Mucosa of rectum (tissue), 2 donors: ENCODE data around the gene GNG7.

Experiments used
- H3K27ac ChIP-seq, 2 donors: one replicate each; pipeline ENCODE4 v1.7.0; 2013; ENCODE audit warnings: inconsistent platforms in 2 of 2, low read depth in 2 of 2, low read length in 2 of 2
- H3K27me3 ChIP-seq, 2 donors: one replicate each; pipeline ENCODE4 v1.7.0; 2013; ENCODE audit warnings: low read length in 2 of 2; ENCODE audit not compliant: control insufficient read depth in 2 of 2, insufficient read depth in 2 of 2
- H3K36me3 ChIP-seq, 2 donors: one replicate each; pipeline ENCODE4 v1.7.0; 2013; ENCODE audit warnings: low read length in 2 of 2; ENCODE audit not compliant: control insufficient read depth in 2 of 2, insufficient read depth in 2 of 2
- H3K4me1 ChIP-seq, 2 donors: one replicate each; pipeline ENCODE4 v1.7.0; 2013; ENCODE audit warnings: low read length in 2 of 2, mild to moderate bottlenecking in 1 of 2; ENCODE audit not compliant: control insufficient read depth in 2 of 2, insufficient read depth in 2 of 2
- H3K4me3 ChIP-seq, 2 donors: one replicate each; pipeline ENCODE4 v1.7.0; 2013; ENCODE audit warnings: low read length in 2 of 2
- H3K9ac ChIP-seq, 2 donors: one replicate each; pipeline ENCODE4 v1.7.0; 2013; ENCODE audit warnings: low read length in 2 of 2, low read depth in 1 of 2, mild to moderate bottlenecking in 1 of 2
- H3K9me3 ChIP-seq, 2 donors: one replicate each; pipeline ENCODE4 v1.7.0; 2013; ENCODE audit warnings: low read length in 2 of 2; ENCODE audit not compliant: control insufficient read depth in 2 of 2
- donor health status: healthy.
- donor health status: Normal muscosa, but diverticular disease.

GNG7 gene

DNA sequence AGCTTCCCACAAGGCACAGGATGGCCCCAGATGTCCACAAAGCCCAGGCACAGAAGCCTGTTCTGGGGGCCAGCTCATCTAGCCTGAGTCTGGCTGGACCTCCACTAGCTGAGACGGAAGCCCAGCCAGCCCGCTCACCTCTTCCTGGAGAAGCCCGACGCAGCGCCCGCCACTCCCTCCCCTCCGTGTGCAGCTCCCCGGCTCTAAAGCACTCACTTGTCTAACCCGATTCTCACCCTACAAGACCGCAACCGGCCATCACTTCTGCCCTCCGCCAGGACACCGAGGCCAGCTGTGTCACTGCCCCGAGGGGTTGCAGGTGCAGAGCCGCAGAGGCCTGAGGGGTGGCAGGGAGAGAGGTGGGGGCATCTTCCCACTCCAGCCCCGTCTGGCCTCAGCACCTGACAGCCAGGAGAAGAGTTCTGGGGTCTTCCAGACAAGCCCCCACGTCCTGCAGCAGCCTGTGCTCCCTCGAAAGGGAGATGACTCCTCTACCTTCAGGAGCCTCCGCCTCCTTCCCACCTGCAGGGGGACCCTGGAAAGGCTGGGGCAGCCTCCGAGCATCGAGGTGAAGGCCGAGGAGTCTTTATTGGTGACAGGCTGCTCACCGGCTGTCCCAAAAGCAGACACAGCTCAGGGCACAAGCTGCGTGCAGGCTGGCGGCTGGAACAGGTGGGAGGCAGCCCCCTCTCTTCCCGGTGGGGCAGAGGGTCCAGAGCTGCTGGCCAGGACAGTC is 24.6 kb upstream of the GNG7 start:
- no peaks in the 10 kb centered on the region for H3K9me3 ChIP-seq
- H3K27me3 ChIP-seq, result peaks cover 8 to 11% of the 10 kb centered on the region in 2 donors
- H3K4me1 ChIP-seq, result peaks cover 2 to 5% of the 10 kb centered on the region in 2 donors
- H3K4me3 ChIP-seq, result no peak overlapping the region
- no peak overlapping the region for H3K27ac ChIP-seq
- H3K36me3 ChIP-seq, result no peaks in the 10 kb centered on the region
- no peak overlapping the region for H3K9ac ChIP-seq

DNA sequence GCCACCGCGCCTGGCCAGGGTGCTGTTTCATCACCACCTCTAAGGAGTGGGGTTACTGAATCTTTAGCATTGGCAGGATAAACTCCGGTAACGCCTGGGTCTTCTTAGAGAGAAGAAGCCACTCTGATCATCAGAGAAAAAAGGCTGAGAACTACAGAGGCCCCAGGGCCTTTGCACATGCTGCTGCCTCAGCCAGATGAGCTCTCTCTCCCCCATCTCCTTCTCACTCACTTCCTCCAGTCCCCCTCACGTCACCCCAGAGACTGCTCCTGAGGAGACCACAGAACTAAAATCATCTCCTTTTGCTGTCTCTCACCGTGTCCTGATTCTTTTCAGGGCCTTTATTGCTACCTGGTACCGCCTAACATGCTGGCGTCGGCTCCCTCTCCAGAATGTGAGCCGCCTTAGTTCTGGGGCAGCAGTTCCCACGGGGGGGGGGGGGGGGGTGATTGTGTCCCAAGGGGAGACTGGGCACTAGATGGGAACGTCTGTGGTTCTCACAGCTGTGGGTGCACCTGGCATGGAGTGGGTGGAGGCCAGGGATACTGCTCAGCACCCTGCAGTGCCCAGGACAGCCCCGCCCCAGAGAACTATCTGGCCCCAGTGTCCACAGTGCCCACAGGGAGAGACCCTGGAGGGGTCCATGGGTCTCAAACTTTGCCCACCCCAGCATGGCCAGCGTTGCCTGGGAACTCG is 23.8 kb upstream of the GNG7 start:
- H3K36me3 ChIP-seq, result no peaks in the 10 kb centered on the region
- no peak overlapping the region for H3K4me3 ChIP-seq
- peaks cover 2 to 5% of the 10 kb centered on the region in 2 donors for H3K4me1 ChIP-seq
- H3K27me3 ChIP-seq, result peaks cover 11 to 13% of the 10 kb centered on the region in 2 donors
- no peaks in the 10 kb centered on the region for H3K9me3 ChIP-seq
- no peak overlapping the region for H3K9ac ChIP-seq
- H3K27ac ChIP-seq, result no peak overlapping the region

DNA sequence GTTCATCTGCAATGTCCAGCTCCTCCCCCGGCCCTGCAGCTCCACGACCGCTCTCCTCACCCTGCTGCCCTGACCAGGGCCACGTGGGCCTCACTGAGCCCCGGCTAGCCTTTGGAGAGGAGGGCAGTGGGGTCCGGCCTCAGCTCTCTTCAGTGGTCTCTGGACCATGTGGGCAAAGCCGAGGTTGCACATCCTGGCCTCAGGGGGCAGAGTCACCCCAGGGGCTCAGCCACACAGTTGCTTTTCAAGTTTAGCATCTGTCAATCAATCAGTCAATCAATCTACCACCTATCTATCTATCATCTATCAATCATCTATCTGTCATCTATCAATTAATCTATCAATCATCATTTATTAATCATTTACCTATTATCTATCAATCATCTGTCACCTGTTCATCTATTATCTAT is 21.7 kb upstream of the GNG7 start:
- Histone ChIP-seq H3K27me3 (peaks cover 17 to 23% of the 10 kb centered on the region in 2 donors), H3K36me3 (no peaks in the 10 kb centered on the region), H3K4me3 (no peak overlapping the region), H3K4me1 (peaks cover 4 to 5% of the 10 kb centered on the region in 2 donors), H3K27ac (no peak overlapping the region), H3K9ac (no peak overlapping the region), H3K9me3 (no peaks in the 10 kb centered on the region)

- peaks cover 4 to 5% of the 10 kb centered on the region in 2 donors for H3K4me1 ChIP-seq
- H3K4me3 ChIP-seq, result no peak overlapping the region
- no peak overlapping the region for H3K27ac ChIP-seq
- peaks cover 17 to 23% of the 10 kb centered on the region in 2 donors for H3K27me3 ChIP-seq
- no peaks in the 10 kb centered on the region for H3K9me3 ChIP-seq
- no peak overlapping the region for H3K9ac ChIP-seq
- H3K36me3 ChIP-seq, result no peaks in the 10 kb centered on the region
Measured at GRCh38 chr19:2723747-2724146, 21.3 kb upstream of the GNG7 start.

DNA sequence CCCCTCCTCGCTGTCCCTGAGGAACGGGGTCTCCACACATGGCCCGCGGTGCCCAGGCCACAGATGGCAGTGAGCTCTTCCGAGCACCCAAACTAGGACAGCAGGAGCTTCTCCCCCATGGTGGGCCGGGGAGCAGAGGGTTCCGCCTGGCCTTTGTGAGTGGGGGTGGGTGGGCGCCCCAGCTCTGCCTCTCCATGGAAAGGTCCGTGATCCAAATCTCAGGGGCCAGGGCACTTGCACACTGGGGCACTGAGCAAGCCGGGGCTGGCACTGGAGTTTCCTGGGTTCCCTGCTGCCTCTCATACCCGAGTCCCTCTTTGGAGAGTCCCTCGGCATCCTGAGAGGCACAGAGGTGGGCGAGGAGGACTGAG is 20.8 kb upstream of the GNG7 start:
- H3K27ac ChIP-seq, result no peak overlapping the region
- no peak overlapping the region for H3K4me3 ChIP-seq
- peaks cover 4 to 5% of the 10 kb centered on the region in 2 donors for H3K4me1 ChIP-seq
- no peaks in the 10 kb centered on the region for H3K36me3 ChIP-seq
- no peak overlapping the region for H3K9ac ChIP-seq
- peaks cover 17 to 23% of the 10 kb centered on the region in 2 donors for H3K27me3 ChIP-seq
- H3K9me3 ChIP-seq, result no peaks in the 10 kb centered on the region

DNA sequence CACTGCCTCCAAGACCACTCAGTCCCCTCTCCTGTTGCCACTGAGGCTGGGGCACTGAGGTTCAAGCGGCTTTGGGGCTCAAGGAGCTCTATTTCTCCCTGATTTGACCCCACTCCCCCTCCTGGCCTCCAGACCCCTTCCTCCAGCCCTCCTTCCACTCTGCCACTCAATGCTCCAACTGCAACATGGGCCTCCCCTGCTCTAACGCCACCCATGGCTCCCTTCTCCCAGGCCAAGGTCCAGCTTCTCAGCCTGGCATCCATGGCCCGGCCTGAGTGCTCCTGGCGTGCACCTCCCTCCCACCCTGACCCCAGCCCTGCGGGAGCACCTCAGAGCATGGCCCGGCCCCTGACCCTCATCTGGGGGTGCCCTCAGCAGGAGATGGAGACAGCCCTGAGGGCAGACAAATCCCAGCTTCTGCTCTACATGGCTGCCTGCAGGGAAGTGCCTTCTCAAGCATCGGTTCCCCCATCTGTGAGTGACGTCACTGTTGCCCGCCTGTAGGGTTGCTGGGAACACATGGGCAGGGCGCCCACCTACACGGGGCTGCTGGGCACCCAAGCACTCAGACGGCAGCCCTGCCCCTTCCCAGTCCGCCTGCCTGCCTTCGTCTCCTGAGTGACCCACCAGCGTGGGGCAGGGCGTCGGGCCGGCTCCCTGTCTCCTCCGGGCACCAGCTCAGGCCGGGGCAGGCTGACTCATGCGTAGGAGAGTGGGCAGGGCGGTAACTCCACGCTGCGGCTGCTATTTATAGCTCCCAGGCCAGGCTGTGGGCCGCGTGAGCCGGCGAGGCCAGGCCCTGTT is 20.2 kb upstream of the GNG7 start:
- no peak overlapping the region for H3K27ac ChIP-seq
- peaks cover 4 to 5% of the 10 kb centered on the region in 2 donors for H3K4me1 ChIP-seq
- H3K36me3 ChIP-seq, result no peaks in the 10 kb centered on the region
- no peak overlapping the region for H3K9ac ChIP-seq
- no peaks in the 10 kb centered on the region for H3K9me3 ChIP-seq
- H3K27me3 ChIP-seq, result peaks cover 17 to 23% of the 10 kb centered on the region in 2 donors
- no peak overlapping the region for H3K4me3 ChIP-seq

GRCh38 chr19:2721570-2722540 is 19.4 kb upstream of the GNG7 start:
- Histone ChIP-seq H3K9me3 (no peaks in the 10 kb centered on the region), H3K27ac (no peak overlapping the region), H3K9ac (no peak overlapping the region), H3K4me3 (peak overlapping the region in 1 of 2 donors; percentile 7), H3K4me1 (peaks cover 4 to 5% of the 10 kb centered on the region in 2 donors), H3K27me3 (peaks cover 17 to 23% of the 10 kb centered on the region in 2 donors), H3K36me3 (no peaks in the 10 kb centered on the region)

GRCh38 chr19:2720777-2721569 is 18.5 kb upstream of the GNG7 start, which contains the start of gene DIRAS1:
Gene DIRAS1 (minus strand): TSS chr19:2721372. CDS start chr19:2717806, 3,566 bp downstream.
- no peak within 1 kb of the TSS for H3K9ac ChIP-seq
- H3K4me1 ChIP-seq, result peaks cover 4 to 5% of the 10 kb centered on the region in 2 donors
- H3K27ac ChIP-seq, result no peak within 1 kb of the TSS
- no peaks in the 10 kb centered on the region for H3K36me3 ChIP-seq
- H3K4me3 ChIP-seq, result peak within 1 kb of the TSS; percentile 7 to 23
- no peaks in the 10 kb centered on the region for H3K9me3 ChIP-seq
- H3K27me3 ChIP-seq, result peaks cover 11 to 23% of the 10 kb centered on the region in 2 donors
